HG02884 (cell line): ENCODE data around the gene TNIP1.

Experiments
- ATAC-seq: cut with Tn5 transposase; IDR thresholded peaks from one replicate; pipeline ENCODE4 v1.9.1; 2021; ENCODE audit warnings: mild to moderate bottlenecking, moderate library complexity; ENCODE audit not compliant: unreplicated experiment

TNIP1 gene

DNA sequence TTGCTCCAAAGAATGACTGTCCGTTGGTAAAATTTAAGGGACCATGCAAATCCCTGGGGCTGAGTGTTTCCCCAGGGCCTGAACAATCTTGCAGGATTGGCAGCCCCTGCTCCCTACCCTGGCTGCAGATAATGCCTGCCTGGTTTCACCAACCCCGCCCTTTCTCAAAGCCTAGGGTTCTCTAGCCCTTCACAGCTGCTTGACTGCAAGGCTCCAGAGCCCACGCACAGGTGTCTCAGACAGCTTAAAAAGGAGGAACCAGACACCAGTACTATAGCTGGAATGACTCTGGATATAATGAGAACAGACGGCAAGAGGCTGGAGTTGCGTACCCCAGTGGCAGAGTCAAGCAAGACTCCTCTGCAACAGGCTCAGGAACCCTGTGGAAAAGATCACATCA is 25.2 kb upstream of the TNIP1 start:
- ATAC-seq, result no peak

DNA sequence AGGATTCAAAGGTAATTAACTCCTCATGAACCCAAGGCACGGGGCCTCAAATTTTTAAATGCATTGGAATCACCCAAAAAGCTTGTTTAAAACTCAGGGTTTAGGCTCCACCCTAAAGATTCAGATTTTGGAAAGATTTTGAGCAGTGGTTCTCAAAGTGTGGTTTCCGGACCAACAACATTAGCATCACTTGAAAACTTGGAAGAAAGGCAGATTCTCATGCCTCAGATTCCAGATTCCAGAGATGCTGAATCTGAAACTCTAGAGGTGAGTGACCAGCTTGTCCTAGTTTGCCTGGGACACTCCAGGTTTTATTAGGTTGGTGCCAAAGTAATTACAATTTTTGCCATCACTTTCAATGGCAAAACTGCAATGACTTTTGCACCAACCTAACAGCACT is 24.7 kb upstream of the TNIP1 start:
- ATAC-seq, result no peak

DNA sequence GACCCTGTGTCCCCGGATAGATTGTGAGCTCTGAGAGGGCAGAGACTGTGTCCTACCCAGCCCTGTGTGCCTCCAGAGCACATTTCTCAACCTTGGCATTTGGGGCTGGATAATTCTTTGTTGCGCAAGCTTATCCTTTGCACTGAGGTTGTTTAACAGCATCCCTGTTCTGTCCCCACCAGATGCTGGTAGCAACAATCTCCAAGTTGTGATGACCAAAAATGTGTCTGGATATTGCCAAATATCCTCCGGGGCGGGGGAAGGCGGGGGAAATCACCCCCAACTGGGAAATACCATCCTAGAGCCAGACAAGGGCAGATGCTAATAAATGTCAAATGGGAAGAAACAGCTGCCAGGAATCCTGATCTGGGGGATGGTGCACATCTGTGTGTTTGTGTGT is 24.0 kb upstream of the TNIP1 start:
- no peak for ATAC-seq

DNA sequence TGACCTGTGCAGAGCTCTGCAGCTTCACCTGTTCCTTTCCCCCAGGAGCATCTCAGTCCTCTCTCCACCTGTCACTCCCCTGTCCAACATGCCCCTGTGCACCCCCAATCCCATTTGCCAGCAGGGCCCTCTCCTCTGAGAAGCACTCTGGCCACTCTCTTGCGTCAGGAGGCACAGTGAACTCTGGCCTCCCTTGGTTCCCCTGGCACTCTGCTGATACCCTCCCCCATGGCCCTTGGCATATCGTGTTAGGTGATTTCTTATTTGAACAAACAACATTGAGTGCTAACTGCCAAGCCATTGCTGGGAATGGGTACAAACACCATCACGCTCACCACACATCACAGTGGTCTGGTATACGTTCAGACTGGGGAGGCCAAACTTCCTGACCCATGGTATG is 20.9 kb upstream of the TNIP1 start:
- ATAC-seq, result no peak

DNA sequence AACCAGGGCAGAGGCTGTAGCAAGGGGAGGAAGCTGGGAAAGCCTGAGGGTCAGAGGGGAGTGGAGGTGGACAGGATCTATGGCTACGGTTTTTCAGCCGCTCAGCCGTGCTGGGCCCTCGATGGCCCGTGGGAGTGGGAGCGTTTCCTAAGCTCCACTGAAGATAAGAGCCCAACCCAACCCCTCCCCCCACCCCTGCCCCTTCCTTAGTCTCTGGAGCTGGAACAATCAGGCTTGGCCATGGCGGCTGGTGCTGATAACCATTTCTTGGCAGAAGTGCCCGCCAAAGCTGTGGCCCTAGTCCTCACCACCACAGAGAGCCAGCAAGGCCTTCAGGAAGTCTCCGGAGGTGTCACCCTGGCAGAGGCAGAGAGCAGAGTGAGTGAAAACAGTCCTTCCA is 20.3 kb upstream of the TNIP1 start:
- no peak for ATAC-seq

DNA sequence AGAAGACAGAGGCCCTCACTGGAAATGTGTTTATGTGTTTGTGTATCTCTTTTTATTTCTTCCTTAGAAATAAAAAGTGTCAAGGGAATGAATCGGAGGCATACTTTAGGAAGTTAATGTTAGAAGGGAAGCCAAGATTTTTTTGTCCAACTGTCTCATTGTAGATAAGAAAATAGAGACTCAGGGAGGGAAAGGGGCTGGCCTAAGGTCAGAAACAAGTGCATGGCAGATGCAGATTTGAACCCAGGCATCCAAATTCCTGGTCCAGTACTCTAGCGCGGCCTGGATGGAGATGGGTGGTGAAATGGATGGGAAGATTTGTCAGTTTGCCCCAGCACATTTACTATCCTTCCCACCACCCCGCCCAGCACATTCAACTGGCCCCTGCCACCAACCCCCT is 19.8 kb upstream of the TNIP1 start:
- no peak for ATAC-seq

DNA sequence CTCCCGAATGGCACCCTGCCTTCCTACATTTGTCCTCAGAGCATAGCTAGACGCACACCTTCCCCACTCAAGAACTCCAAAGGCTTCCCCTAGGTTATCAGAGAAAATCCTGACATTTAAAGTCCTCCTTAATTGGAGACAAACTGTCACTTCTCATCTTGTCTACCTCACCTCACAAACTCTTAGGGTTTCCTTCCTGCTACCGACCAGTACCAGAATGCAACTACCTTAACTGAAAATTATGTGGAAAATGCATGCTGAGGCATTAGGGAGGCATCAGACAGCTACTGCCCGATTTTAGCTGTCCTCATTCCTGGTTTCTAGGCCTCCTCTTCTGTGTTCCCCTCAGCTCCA is 17.9 kb upstream of the TNIP1 start:
- no peak for ATAC-seq

DNA sequence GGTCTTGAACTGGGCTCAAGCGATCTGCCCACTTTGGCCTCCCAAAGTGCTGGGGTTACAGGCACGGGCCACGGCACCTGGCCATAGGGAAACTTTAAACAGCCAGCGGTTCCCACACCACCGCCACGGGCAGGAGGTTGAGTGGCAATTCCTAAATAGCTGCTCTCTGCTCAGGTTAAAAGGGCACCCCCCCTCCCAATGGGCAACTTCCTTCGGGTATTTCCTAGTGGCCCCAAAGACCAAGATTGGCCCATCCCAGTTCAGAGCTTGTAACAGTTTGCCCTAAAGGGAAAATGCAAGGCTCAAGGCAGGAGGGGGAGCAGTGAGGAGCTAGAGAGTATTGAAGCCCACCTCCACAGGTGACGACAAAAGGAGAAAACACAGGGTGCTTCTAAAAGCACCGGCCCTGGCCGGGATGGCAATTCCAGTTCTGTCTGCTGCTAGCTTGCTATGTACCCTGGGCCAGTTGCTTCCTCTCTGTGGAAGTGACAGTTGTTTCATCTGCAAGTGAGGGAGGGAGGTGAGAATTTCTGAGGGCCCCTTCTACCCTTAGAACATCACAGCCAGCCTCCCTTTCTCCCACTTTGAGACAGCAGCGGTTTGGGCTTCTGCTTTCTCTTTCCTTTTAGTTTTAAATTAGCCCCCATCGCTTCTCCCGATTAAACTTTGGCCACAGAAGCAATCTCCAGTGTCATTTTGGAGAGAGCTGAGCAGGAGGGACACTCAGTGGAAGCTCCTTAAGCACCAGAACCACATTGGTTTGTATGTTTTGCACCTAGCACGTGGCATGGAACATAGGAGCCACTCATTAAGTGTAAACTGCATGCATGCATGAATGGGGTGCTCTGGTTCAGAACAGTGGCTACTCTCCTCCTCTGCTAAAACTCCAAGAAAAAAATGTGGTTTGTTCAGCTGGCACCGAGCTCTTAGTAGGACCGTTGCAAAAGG is 17.3 kb upstream of the TNIP1 start:
- ATAC-seq, result peak; percentile 58

DNA sequence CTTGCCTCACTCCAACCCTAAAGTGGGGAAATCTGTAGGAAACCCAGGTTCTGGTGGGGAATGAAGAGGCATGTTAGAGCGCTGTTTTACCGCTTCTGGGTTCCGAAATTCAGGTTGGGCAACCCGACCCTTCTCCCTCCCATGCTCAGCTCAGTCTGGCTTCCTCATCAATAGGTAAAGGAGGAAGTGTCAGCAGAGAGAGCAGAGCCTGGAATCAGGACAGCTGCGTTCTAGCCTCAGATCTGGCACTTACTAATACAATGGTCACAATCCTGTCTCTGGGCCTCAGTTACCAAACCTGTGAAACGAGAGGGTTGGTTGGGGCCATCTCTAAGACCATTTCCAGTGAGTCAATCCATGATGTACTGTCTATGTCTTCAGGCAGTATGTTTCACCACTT is 16.2 kb upstream of the TNIP1 start:
- ATAC-seq, result no peak

DNA sequence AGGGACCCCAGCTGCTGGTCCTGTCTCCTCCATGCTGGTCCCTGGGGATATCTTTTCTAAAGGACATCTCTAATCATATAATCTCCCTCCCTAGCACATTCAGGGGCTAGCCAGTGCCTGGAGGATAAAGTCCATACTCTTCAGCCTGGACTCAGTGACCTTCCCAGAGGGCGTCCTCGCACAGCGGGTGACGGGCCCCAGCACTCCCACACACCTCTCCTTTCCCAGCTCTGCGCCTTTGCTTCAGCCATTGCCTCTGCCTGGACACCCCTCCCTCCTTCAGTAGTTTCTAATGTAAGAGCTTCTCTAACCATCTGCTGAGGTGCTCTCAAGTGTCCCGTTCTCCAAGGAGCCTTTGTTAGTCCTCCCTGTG is 15.2 kb upstream of the TNIP1 start:
- no peak for ATAC-seq

DNA sequence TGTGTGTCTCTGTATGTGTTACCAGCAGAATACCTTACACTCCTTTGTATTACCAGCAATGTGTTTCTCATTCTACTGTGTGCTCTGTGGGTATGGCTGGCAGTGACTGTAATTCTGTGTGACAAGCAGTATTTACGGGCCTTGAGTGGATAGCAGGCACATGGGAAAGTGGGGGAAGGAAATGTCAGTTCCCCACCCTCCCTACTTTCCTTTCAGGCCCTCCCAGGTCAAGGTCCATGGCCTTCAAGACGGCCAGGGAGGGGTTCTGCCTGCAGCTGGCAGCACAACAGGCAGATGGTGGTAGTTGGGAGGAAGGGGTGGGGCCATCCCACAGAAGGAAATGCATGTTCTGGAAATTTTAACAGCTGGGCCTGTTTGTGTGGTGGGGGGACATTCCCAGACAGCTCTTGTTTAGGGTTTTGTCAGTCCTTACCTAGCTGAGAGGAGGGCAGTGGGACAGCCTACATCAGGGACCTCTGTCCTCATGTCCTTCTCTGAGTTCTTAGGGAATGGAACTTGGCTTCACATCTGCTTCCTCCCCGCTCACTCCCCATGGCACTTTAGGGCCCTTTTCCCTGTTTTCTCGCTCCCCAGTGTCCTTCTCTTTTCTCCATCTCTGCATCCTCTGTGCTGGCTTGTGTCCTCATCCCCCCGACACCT is 14.6 kb upstream of the TNIP1 start:
- ATAC-seq, result no peak

DNA sequence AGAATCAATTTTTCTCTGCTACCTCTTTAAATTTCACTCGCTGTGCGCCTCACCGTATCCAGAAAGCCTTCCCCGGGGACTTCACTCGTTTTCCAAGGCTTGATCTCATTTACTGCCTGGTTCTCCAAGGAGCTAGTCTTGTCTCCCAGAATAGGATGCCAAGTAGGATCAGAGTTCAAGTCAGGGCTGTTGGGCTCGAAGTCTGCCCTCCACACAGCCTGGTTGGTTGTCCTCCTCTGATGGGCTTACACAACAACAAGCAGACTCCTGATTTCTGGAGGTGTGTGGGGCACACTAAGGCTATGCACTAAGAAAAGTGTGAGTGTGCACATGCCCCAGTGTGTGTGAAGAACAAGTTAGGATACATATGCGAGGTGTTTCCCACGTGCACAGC is 14.0 kb upstream of the TNIP1 start:
- no peak for ATAC-seq

DNA sequence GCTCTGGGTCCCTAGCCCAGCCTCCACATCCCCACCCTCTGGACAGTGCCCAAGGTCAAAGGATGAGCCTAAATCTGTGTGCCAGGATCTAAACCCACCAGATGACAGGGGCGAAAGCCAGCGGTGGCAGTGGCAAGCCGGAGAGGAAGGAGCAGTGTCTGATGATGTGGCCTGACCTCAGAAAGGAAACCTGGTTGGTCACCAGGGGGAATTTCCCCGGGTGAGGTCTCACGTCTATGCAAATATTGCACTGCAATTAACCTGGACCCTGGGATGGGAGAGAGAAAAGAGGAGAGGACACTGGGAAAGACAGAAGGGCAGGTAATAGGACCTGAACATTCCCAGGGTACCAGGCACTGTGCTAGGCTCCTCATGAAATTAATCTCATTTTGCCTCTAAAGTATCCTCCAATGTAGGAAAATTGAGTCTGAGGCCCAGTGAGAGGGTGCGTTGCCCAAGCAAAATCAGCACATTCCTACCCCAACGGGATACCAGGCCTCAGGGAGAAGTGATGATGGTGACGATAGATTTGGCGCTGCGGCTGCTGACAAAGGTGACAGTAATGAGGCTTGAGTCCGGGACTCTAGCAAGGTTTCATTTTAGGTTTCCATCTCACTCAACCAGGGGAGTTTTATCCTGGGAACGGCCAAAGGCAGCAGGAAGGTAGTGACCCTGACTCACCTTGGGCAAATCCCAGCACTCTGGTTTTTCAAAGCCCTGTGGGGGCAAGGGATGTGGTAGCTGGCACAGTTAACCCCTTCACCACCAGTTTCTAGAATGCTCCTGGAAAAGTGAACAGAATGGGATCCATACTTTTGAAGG is 13.4 kb upstream of the TNIP1 start:
- peak; percentile 66 for ATAC-seq

DNA sequence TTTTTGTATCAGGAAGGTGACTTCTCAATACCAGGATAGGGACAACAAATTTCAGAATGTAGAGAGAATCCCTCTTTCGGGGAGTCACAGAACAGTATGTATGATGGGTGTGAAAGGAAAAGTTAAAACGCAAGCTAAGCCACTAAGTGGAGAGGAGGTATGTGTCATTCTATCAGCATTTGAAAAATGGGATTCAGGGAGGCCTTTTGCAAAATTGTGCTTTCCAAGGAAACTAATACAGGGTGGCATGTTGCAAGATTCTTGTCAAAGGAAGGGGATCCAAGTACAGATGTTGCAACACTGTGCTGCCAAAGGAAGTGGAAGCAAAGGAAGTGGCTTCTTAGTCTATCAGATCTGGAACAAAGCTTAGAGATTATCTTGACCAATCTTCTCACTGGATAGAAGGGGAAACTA is 12.6 kb upstream of the TNIP1 start:
- peak; percentile 4 for ATAC-seq

DNA sequence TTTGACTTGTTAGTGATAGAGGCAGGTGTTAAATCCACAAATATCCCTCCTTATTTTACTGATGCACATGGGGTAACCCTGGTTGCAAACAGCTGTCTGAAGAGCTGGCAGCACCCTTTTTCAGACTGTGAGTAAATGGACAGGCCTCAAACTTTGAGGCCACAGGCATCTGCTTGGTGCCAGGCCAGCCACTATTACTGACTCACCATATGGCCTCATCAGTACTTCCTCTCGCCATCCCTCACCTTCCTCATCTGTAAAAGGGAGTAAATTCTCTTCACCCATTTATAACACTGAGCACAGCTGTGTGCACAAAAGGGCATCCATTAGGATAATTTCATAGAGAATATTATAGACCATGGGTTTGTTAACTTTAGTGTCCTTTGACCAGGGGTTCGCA is 11.9 kb upstream of the TNIP1 start:
- no peak for ATAC-seq

DNA sequence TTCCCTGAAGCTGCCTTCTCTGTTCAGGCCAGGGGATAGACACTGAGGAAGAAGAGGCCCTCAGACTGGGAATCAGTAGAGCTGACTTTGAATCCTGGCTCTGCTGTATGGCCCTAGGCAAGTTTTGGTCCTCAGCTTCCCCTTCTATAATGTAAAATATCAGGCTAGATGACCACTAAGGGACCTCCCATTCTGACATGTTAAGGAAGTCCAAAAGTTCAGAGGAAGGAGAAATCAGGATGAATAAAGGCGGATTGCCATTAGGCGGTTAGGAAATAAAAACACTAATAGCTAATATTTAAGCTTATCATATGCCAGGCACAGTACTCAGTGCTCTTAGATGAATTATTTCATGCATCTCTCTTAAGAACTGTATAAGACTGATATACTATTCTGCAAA is 8.9 kb upstream of the TNIP1 start:
- no peak for ATAC-seq

DNA sequence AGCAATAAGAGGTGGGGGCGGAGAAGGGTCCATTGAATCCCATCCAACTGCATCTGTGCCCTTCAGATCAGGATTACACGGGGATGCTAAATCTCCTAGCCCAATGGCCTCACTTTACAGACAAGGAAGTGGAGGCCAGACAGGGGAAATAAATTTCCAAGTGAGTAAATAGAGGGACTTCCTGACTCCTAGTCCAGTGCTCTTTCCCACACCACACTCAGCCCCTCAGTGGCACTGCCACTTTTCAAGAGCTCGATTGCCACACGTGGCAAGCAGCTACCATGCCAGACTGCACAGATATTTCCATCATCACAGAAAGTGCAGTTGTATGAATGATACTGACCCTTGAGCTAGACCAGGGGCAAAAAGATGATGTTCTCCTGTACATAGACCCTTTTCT is 8.2 kb upstream of the TNIP1 start:
- no peak for ATAC-seq

DNA sequence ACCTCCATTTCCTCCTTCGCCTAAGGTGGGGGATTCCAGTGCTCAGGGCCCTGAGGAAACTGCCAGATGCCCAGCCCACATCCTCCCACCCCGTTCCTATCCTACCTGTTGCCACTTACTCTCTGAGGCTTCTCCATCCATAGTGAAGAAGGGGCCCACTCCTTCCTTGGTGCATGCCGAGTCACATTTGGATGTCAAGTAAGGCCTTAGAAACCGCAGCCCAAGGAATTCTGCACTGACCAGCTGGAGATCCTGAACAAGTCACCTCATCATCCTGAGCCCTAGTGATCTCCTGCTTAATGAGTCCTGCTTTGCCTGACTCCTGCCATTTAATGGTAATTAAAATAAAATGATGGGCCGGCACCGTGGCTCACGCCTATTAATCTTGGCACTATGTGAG is 6.7 kb upstream of the TNIP1 start:
- peak; percentile 11 for ATAC-seq

DNA sequence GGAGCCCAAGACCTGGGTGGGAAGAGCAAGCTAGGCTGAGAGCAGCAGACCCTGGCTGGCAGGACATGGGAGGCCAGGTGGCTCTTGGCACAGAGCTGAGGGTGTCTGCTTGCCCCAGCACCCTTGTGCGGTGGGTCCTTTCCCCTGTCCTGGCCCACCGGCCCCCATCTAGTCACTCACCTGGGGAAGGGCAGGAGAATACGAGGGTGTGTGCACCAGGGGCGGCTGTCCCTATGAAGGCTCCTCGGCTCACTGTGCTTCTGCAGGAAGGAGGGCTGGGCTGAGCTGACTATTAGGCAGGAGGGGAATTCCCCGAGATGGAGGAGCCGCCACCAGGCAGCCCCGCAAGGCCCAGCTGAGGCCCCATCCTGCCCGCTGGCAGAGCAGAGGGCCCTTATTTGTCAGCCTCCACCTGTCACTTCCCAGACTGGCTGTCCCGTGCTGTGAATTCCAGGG is 6.1 kb upstream of the TNIP1 start:
- peak; percentile 77 for ATAC-seq

DNA sequence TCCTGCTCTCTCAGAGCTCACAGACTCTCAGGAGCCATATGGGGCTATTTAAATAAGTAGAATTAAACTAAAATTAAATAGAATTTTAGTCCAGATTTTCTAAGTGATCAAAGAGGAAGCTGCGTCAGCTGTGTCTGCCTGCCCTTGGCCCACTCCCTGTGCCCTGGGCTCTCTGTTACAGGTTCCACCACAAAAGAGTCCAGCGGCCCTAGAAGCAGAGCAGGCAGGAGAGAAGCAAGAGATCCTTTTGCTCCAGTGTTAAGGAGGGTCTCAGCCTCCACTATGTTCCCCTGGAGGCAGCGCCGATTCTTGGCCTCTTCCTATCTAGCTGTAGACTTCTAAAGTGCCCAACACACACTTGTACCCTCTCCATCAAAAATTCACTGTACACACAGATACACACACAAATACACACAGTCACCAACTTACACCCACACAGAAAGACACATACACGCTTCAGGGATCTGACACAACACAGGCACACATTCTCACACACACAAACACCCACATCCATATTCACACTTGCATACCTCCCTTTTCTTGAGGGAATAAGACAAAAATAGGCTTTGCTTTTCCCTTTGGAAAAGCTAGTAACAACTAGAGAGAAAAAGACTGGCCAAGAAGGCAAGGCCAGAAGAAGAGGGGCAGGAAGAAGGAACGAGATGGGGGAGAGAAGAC is 5.5 kb upstream of the TNIP1 start:
- ATAC-seq, result no peak

DNA sequence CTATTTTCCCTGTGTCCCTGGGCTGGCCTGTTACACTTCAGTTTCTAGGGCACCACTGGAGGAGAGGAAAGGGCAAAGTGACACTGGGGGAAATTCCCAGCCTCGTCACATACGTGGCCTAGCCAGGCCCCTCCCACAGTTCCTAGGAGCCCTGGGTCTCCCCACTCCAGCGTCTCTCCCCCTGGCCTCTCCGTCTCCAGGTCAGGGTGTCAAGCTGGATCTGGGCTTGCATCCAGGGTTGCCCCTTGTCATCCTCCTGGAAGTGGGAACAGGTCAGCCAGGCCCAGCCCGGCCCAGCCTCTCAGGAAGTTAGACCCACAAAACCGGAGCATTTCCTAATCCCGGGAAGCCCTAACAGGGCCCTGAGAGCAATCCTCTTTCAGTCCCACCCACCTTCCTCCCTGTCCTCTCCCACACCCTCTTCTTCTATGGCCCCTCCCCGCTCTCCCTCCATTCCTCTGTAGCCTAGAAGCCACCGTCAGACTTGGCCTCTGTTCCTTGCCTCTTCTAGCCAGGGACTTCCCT is 4.7 kb upstream of the TNIP1 start:
- ATAC-seq, result no peak
